Left ventricle myocardium inferior (tissue), 1 donor: ENCODE results near the gene TANGO6. TPM values are rescaled to one million over a fixed set of nuclear protein-coding genes. Genes with fewer than 3 reads are reported as not detected.

ENCODE experiments used
- DNase-seq: peaks from one replicate; pipeline ENCODE4 v3.0.0-alpha.2; 2020
- H3K27ac ChIP-seq: fragments of 200-600 bp; replicated peaks from 2 replicates; pipeline ENCODE4 v1.8.0; 2021
- H3K27me3 ChIP-seq: fragments of 200-600 bp; 2 replicates; pipeline ENCODE4 v1.8.0; 2021; ENCODE audit warnings: low read depth
- H3K36me3 ChIP-seq: fragments of 200-600 bp; 2 replicates; pipeline ENCODE4 v1.8.0; 2021
- H3K4me1 ChIP-seq: fragments of 200-600 bp; 2 replicates; pipeline ENCODE4 v1.8.0; 2021
- H3K4me3 ChIP-seq: fragments of 200-600 bp; 2 replicates; pipeline ENCODE4 v1.8.0; 2021; ENCODE audit warnings: mild to moderate bottlenecking, moderate library complexity
- H3K9me3 ChIP-seq: fragments of 200-600 bp; replicated peaks from 2 replicates; pipeline ENCODE4 v1.8.0; 2021
- intact Hi-C: fragments of 100-400 bp; cut with micrococcal nuclease; formaldehyde crosslinking; loops from one replicate; pipeline ENCODE4 v1.11.0; 2022
- total RNA-seq: library from RNA; stranded (reverse); fragmentation: NEBNext Ultra II Directional; extraction: Animal tissue kit (Norgen Biotek cat#: 25700); gene quantifications from one replicate; pipeline ENCODE4 v1.2.1, GENCODE V29; 2021
- TF ChIP-seq, protein P1 (sequence below): fragments of 200-600 bp; IDR thresholded peaks from 2 replicates; pipeline ENCODE4 v1.8.0; 2021; ENCODE audit warnings: antibody characterized with exemption, mild to moderate bottlenecking, borderline replicate concordance
- donor health status: DM: no; HTN: yes; CAD: no; lungs with severe emphysema.

The TANGO6 gene
- total RNA-seq, 1 donor from 2014 or later: 10.5 TPM

DNA sequence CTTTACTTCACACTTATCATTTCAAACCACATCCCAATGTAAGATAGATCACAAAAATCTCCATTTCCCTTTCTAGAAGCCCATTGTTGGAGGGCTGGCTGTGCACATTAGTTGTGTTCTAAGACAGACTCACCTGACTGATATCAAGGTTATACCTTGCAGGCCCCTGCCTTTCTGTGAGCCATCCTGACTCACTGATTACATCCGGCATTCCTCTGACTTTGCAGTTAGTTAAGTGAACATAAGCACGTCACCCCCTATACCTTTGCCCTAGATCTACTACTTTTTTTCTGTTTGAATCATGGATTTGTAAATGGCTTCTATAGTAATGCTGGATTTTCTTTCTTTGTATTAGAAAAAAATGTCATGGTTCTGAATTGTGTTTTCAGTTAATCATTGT, 78.3 kb downstream of the TANGO6 start:
- H3K4me1 ChIP-seq: no peaks in the 10 kb centered on the region
- H3K36me3 ChIP-seq: peaks cover 27% of the 10 kb centered on the region
- DNase-seq: no peak
- no peak overlapping the region for H3K27ac ChIP-seq
- H3K9me3 ChIP-seq: no peaks in the 10 kb centered on the region
- H3K27me3 ChIP-seq: no peaks in the 10 kb centered on the region
- H3K4me3 ChIP-seq: no peak overlapping the region
- TF ChIP-seq, protein P1, sequence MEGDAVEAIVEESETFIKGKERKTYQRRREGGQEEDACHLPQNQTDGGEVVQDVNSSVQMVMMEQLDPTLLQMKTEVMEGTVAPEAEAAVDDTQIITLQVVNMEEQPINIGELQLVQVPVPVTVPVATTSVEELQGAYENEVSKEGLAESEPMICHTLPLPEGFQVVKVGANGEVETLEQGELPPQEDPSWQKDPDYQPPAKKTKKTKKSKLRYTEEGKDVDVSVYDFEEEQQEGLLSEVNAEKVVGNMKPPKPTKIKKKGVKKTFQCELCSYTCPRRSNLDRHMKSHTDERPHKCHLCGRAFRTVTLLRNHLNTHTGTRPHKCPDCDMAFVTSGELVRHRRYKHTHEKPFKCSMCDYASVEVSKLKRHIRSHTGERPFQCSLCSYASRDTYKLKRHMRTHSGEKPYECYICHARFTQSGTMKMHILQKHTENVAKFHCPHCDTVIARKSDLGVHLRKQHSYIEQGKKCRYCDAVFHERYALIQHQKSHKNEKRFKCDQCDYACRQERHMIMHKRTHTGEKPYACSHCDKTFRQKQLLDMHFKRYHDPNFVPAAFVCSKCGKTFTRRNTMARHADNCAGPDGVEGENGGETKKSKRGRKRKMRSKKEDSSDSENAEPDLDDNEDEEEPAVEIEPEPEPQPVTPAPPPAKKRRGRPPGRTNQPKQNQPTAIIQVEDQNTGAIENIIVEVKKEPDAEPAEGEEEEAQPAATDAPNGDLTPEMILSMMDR: no peak
- intact Hi-C loops: no loop called here

DNA sequence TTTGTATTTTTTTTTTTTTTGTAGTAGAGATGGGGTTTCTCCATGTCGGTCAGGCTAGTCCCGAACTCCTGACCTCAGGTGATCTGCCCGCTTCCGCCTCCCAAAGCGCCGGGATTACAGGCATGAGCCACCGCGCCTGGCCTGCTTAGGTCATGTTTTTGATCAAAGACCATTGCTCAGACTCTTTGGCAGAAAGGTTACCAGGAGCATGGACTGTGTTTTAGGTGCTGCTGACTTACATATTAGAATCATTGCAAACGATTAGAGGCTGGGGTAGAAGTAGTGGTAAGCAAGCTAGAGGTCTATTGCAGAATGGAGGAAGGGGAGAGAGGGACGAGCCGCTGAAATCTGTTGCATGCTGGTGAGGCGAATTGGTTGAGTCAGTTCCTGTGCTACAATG, 79.8 kb downstream of the TANGO6 start:
- H3K36me3 ChIP-seq: peaks cover 36% of the 10 kb centered on the region
- no peak overlapping the region for H3K27ac ChIP-seq
- TF ChIP-seq, protein P1: no peak
- H3K4me1 ChIP-seq: no peaks in the 10 kb centered on the region
- no peak overlapping the region for H3K4me3 ChIP-seq
- H3K27me3 ChIP-seq: no peaks in the 10 kb centered on the region
- no peak for DNase-seq
- no peaks in the 10 kb centered on the region for H3K9me3 ChIP-seq
- intact Hi-C loops: no loop called here

DNA sequence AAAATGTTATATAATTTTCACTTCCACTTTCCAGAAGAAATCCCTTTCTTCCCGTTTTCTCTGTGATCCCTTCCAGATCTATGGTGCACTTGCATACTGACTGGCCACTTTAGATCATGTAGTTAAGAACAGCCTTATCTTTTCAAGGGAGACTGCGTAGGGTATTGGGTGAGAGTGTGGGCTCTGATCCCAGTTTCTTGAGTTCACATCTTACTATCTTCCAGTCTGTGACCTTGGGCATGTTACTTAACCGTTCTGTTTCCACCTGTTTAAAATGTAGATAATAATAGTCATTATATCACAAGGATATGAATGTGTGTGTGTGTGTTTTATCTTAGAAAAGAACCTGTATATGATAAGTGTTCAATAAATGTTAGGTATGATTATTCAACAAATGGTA, 83.7 kb downstream of the TANGO6 start:
- no peaks in the 10 kb centered on the region for H3K9me3 ChIP-seq
- H3K27ac ChIP-seq: no peak overlapping the region
- TF ChIP-seq, protein P1: no peak
- intact Hi-C loops: no loop called here
- no peak overlapping the region for H3K4me3 ChIP-seq
- no peaks in the 10 kb centered on the region for H3K4me1 ChIP-seq
- peaks cover 46% of the 10 kb centered on the region for H3K36me3 ChIP-seq
- DNase-seq: no peak
- no peaks in the 10 kb centered on the region for H3K27me3 ChIP-seq

DNA sequence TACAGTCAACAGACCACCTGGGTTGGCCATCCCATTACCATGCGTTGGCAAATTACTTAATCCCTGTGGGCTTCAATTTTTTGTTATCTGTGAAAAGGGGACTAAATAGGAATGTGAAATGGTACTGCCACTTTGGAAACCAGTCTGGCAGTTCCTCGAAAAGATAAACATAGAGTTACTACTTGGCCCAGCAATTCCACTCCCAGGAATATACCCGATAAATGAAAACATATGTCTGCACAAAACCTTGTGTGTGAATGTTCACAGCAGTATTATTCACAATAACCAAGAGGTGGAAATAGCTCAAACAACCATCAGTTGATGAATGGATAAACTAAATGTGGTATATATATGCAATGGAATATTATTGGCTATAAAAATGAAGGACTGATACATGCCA, 87.9 kb downstream of the TANGO6 start:
- Histone ChIP-seq H3K4me3 (no peak overlapping the region), H3K27me3 (no peaks in the 10 kb centered on the region), H3K4me1 (no peaks in the 10 kb centered on the region), H3K9me3 (no peaks in the 10 kb centered on the region), H3K36me3 (peaks cover 65% of the 10 kb centered on the region), H3K27ac (no peak overlapping the region)
- TF ChIP-seq, protein P1: no peak
- no peak for DNase-seq
- intact Hi-C loops: no loop called here

DNA sequence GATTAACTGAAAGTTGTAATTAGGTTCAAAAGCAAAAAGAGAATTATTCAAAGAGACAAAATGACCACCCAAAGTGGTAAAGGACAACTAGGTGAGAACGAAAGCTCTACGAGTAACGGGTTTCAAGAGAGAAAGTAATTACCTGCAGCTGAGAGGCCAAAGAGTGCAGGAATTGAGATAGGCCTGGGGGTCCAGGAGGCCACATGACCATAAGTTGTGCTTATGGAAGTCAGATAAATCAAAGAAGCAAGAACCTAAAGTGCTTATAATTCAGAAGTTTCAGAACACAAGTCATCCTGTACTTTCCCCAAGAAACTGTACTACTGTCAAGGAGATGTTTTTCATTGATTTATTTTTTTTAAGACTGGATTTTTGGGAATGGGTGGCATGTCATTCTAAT, 91.1 kb downstream of the TANGO6 start:
- H3K27me3 ChIP-seq: no peaks in the 10 kb centered on the region
- intact Hi-C loops: no loop called here
- no peak overlapping the region for H3K27ac ChIP-seq
- no peaks in the 10 kb centered on the region for H3K4me1 ChIP-seq
- H3K9me3 ChIP-seq: no peaks in the 10 kb centered on the region
- peaks cover 47% of the 10 kb centered on the region for H3K36me3 ChIP-seq
- DNase-seq: no peak
- TF ChIP-seq, protein P1: no peak
- H3K4me3 ChIP-seq: no peak overlapping the region

DNA sequence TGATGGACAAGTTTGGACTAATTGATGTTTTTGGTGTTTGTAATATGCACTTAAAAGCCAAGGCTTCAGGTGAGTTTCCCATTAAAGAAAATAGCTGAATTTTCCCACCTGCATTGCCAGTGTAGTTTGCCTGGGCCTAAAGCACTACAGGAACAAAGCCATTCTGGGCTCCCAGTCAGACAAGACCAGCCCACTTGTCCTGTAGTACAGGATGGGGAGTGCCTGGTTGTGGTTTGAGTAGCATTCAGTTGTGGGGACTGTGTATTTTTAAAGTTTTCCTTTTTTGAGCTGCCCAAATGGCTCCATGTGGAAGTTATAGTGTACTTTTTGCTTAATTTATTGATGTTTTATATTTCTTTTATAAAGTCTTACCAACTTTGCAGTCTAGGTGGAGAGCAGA, 91.7 kb downstream of the TANGO6 start:
- TF ChIP-seq, protein P1: no peak
- Histone ChIP-seq H3K4me1 (no peaks in the 10 kb centered on the region), H3K27me3 (no peaks in the 10 kb centered on the region), H3K4me3 (no peak overlapping the region), H3K9me3 (no peaks in the 10 kb centered on the region), H3K36me3 (peaks cover 41% of the 10 kb centered on the region), H3K27ac (no peak overlapping the region)
- no peak for DNase-seq
- intact Hi-C loops: no loop called here
